HepG2 (cell line): ENCODE measurements around the gene LRRC27. TPM values are rescaled to one million over a fixed set of nuclear protein-coding genes. Genes with fewer than 3 reads are reported as not detected.

ENCODE experiments used
- ATAC-seq: fragments of 200-7000 bp; cut with Tn5 transposase; 3 replicates; pipeline ENCODE4 v1.9.1; 2020; ENCODE audit warnings: mild to moderate bottlenecking, moderate library complexity
- BruUV-seq: library from RNA; stranded (reverse); fragments of 400-500 nt; replicated peaks from 2 replicates; lab custom pipeline; 2021; lab: Mats Ljungman, UMichigan
- CTCF ChIA-PET: fragments of 300-600 bp; formaldehyde crosslinking; extraction: SDS; loops from one replicate; lab custom pipeline; 2021; ENCODE audit warnings: low total read pairs, inconsistent platforms, low intra/inter-chr PET ratio; lab: Yijun Ruan, JAX
- POLR2A ChIA-PET: fragments of 350-600 bp; sonication (Branson Sonifier 250); formaldehyde crosslinking; loops from one replicate; lab custom pipeline; 2020; ENCODE audit warnings: antibody characterized with exemption, inconsistent platforms; lab: Yijun Ruan, JAX
- DNase-seq: peaks from one replicate; pipeline ENCODE4 v3.0.0-alpha.2; 2015; ENCODE audit warnings: low spot score
- FAIRE-seq: peaks from 3 replicates; lab custom pipeline; 2011; peaks lifted over from hg19 to GRCh38; lab: Jason Lieb, UNC
- H2AFZ ChIP-seq: one replicate; pipeline ENCODE4 v1.6.1; 2011; ENCODE audit warnings: low read length, inconsistent platforms
- H3K27ac ChIP-seq: fragments of 300-600 bp; 3 replicates; pipeline ENCODE4 v1.8.0; 2011; ENCODE audit warnings: mixed run types, mild to moderate bottlenecking, mixed read lengths, low read length, inconsistent platforms; ENCODE audit not compliant: insufficient read depth; ENCODE audit errors: extremely low read length
- H3K27me3 ChIP-seq, 2 experiments: fragments of 200-600 bp in 1 of 2; 2 replicates in 1 of 2; 3 replicates in 1 of 2; pipeline versions ENCODE4 v1.6.0 to v1.8.0; 2011; ENCODE audit warnings: low read length in 2 of 2, mild to moderate bottlenecking in 2 of 2, moderate library complexity in 2 of 2, inconsistent platforms in 1 of 2; ENCODE audit not compliant: insufficient read depth in 2 of 2, control insufficient read depth in 1 of 2
- H3K36me3 ChIP-seq, 2 experiments: fragments of 200-600 bp in 1 of 2; replicated peaks in 1 of 2; 2 replicates in 1 of 2; 3 replicates in 1 of 2; pipeline versions ENCODE4 v1.5.1 to v1.8.0; 2011; ENCODE audit warnings: low read length in 2 of 2, inconsistent platforms in 1 of 2; ENCODE audit not compliant: insufficient read depth in 2 of 2, control insufficient read depth in 1 of 2
- H3K4me1 ChIP-seq: 2 replicates; pipeline ENCODE4 v1.5.1; 2012; ENCODE audit warnings: low read length, inconsistent platforms; ENCODE audit not compliant: insufficient read depth
- H3K4me2 ChIP-seq: 2 replicates; pipeline ENCODE4 v1.6.0; 2011; ENCODE audit warnings: low read depth, low read length, inconsistent platforms
- H3K4me3 ChIP-seq, 3 experiments: fragments of 200-600 bp in 1 of 3; sonication (generic), shearing (Covaris generic) in 1 of 3; replicated peaks in 1 of 3; 2 replicates each; pipeline ENCODE4 v1.5.1; 2011 to 2016; ENCODE audit warnings: low read length in 3 of 3, inconsistent platforms in 2 of 3, low read depth in 2 of 3, mild to moderate bottlenecking in 2 of 3, control low read depth in 1 of 3, mixed read lengths in 1 of 3; ENCODE audit not compliant: insufficient read depth in 1 of 3
- H3K79me2 ChIP-seq: one replicate; pipeline ENCODE4 v1.6.1; 2011; ENCODE audit warnings: low read length, inconsistent platforms; ENCODE audit not compliant: insufficient read depth
- H3K9ac ChIP-seq: 2 replicates; pipeline ENCODE4 v1.6.0; 2011; ENCODE audit warnings: mild to moderate bottlenecking, low read depth, low read length, inconsistent platforms; ENCODE audit not compliant: insufficient read depth
- H3K9me3 ChIP-seq: 2 replicates; pipeline ENCODE4 v1.5.1; 2012; ENCODE audit warnings: mild to moderate bottlenecking, low read length
- H4K20me1 ChIP-seq: 2 replicates; pipeline ENCODE4 v1.6.0; 2011; ENCODE audit warnings: inconsistent platforms, mild to moderate bottlenecking, low read length, moderate library complexity; ENCODE audit not compliant: insufficient read depth
- HNRNPH1 ChIP-seq: fragments of 200-400 bp; formaldehyde crosslinking; optimal IDR thresholded peaks from 2 replicates; pipeline ENCODE3; 2017; ENCODE audit warnings: mild to moderate bottlenecking, low read depth, low read length
- HOXA3 ChIP-seq: sonication (generic); formaldehyde crosslinking; IDR thresholded peaks from 2 replicates; pipeline ENCODE4 v1.5.0; 2020; ENCODE audit warnings: missing genetic modification reagents
- NFE2L1 ChIP-seq: sonication (generic); formaldehyde crosslinking; IDR thresholded peaks from 2 replicates; pipeline ENCODE4 v1.4.0; 2020; ENCODE audit warnings: missing genetic modification reagents, mild to moderate bottlenecking, borderline replicate concordance
- POLR2AphosphoS5 ChIP-seq: IDR thresholded peaks from 2 replicates; pipeline ENCODE4 v1.6.1; 2012; ENCODE audit warnings: low read depth, low read length
- REPIN1 ChIP-seq: sonication (generic); formaldehyde crosslinking; IDR thresholded peaks from 2 replicates; pipeline ENCODE4 v1.8.0; 2022; ENCODE audit warnings: missing genetic modification reagents, low read depth, mild to moderate bottlenecking, borderline replicate concordance
- SOX5 ChIP-seq: IDR thresholded peaks from 2 replicates; pipeline ENCODE4 v1.6.1; 2016; ENCODE audit warnings: borderline replicate concordance
- ZBTB21 ChIP-seq: sonication (generic); formaldehyde crosslinking; IDR thresholded peaks from 2 replicates; pipeline ENCODE4 v1.4.0; 2020; ENCODE audit warnings: missing genetic modification reagents
- ZNF256 ChIP-seq: sonication (generic); formaldehyde crosslinking; conservative IDR thresholded peaks from 2 replicates; pipeline ENCODE4 v1.4.0; 2020; ENCODE audit warnings: missing genetic modification reagents
- ZNF432 ChIP-seq: sonication (generic); formaldehyde crosslinking; IDR thresholded peaks from 2 replicates; pipeline ENCODE4 v1.5.0; 2020; ENCODE audit warnings: missing genetic modification reagents, mild to moderate bottlenecking, borderline replicate concordance
- ZNF496 ChIP-seq: sonication (generic); formaldehyde crosslinking; IDR thresholded peaks from 2 replicates; pipeline ENCODE4 v1.8.1; 2023; ENCODE audit warnings: mild to moderate bottlenecking, moderate library complexity, missing genetic modification reagents; ENCODE audit not compliant: insufficient replicate concordance
- ZNF773 ChIP-seq: sonication (generic); formaldehyde crosslinking; IDR thresholded peaks from 2 replicates; pipeline ENCODE4 v1.4.0; 2020; ENCODE audit warnings: missing genetic modification reagents, borderline replicate concordance
- WGBS: methylation state at CpG from one replicate; pipeline ENCODE4 v1.1.6; 2017; ENCODE audit warnings: low lambda C conversion rate; 5-methylcytosine and 5-hydroxymethylcytosine counted together
- in situ Hi-C: cut with HindIII; loops from 2 replicates; pipeline ENCODE4 v1.10.0; 2017; ENCODE audit warnings: low pct_unique_long_range_greater_than_20kb; ENCODE audit not compliant: extremely low pct_ligation_motif_present
- intact Hi-C: fragments of 100-400 bp; cut with micrococcal nuclease; formaldehyde crosslinking; loops from one replicate; pipeline ENCODE4 v1.10.0; 2022; ENCODE audit not compliant: unreplicated experiment
- polyA plus RNA-seq, 8 experiments: library from polyadenylated mRNA; depleted of rRNA in 3 of 8; stranded (reverse) in 7 of 8; unstranded in 1 of 8; fragments of >200 nt; fragmentation: Illumina TruSeq in 4 of 8; extraction: Trizol in 4 of 8; gene quantifications; 2 replicates each; pipeline versions ENCODE4 v1.2.1 to v1.2.3, GENCODE V29; 2011 to 2016; ENCODE audit warnings: low read depth in 4 of 8, missing spikeins in 1 of 8, mixed read lengths in 1 of 8; ENCODE audit not compliant: insufficient read depth in 1 of 8
- total RNA-seq, 5 experiments: library from RNA; depleted of rRNA; stranded (reverse); fragments of >200 nt; fragmentation: Illumina TruSeq; extraction: Trizol; gene quantifications; 2 replicates each; pipeline ENCODE4 v1.2.3, GENCODE V29; 2016; ENCODE audit warnings: low read depth in 1 of 5
- TF ChIP-seq, protein P1 (sequence below): sonication (generic); formaldehyde crosslinking; conservative IDR thresholded peaks from 2 replicates; pipeline ENCODE4 v1.4.0; 2020; ENCODE audit warnings: missing genetic modification reagents
- TF ChIP-seq, protein P2 (sequence below): sonication (generic); formaldehyde crosslinking; IDR thresholded peaks from 2 replicates; pipeline ENCODE4 v1.5.0; 2020; ENCODE audit warnings: missing genetic modification reagents
- TF ChIP-seq, protein P3 (sequence below): sonication (generic); formaldehyde crosslinking; IDR thresholded peaks from 2 replicates; pipeline ENCODE4 v1.5.1; 2020; ENCODE audit warnings: missing genetic modification reagents, mild to moderate bottlenecking, borderline replicate concordance
- TF ChIP-seq, protein P4 (sequence below): sonication (generic); formaldehyde crosslinking; IDR thresholded peaks from 2 replicates; pipeline ENCODE4 v1.4.0; 2020; ENCODE audit warnings: mild to moderate bottlenecking, missing genetic modification reagents

Gene LRRC27
- total and polyA plus RNA-seq, 2 of the 13 experiments (the other 11 are each of a cell fraction or from before 2014, with no cell fraction given): 4.2 to 4.6 TPM

DNA sequence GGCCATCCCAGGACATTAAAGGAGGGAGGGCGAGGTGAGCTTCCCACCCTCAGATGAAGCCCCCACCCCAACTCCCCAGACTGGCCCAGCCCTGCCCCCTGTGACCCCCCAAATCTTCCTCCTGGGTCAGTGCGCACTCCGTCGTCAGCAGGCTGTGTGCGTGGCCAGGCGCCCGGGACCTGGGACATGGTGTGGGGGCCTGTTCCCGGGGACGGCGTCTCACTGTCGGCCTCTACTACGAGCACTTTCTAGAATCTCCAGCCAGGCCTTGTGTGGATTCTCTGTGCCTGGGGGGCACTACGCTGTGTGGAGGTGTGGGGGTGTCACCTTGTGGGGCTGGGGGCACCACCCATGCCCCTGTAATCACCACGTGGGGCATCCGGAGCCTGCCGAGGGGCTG, 74.8 kb downstream of the LRRC27 start (continued):
- TF ChIP-seq, protein P1, sequence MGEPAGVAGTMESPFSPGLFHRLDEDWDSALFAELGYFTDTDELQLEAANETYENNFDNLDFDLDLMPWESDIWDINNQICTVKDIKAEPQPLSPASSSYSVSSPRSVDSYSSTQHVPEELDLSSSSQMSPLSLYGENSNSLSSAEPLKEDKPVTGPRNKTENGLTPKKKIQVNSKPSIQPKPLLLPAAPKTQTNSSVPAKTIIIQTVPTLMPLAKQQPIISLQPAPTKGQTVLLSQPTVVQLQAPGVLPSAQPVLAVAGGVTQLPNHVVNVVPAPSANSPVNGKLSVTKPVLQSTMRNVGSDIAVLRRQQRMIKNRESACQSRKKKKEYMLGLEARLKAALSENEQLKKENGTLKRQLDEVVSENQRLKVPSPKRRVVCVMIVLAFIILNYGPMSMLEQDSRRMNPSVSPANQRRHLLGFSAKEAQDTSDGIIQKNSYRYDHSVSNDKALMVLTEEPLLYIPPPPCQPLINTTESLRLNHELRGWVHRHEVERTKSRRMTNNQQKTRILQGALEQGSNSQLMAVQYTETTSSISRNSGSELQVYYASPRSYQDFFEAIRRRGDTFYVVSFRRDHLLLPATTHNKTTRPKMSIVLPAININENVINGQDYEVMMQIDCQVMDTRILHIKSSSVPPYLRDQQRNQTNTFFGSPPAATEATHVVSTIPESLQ: no peak
- TF ChIP-seq SOX5 (CRISPR knock-in tag) (no peak), ZNF256 (CRISPR knock-in tag) (no peak), REPIN1 (CRISPR knock-in tag) (no peak)
- TF ChIP-seq, protein P2, sequence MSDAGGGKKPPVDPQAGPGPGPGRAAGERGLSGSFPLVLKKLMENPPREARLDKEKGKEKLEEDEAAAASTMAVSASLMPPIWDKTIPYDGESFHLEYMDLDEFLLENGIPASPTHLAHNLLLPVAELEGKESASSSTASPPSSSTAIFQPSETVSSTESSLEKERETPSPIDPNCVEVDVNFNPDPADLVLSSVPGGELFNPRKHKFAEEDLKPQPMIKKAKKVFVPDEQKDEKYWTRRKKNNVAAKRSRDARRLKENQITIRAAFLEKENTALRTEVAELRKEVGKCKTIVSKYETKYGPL (CRISPR knock-in tag): no peak

DNA sequence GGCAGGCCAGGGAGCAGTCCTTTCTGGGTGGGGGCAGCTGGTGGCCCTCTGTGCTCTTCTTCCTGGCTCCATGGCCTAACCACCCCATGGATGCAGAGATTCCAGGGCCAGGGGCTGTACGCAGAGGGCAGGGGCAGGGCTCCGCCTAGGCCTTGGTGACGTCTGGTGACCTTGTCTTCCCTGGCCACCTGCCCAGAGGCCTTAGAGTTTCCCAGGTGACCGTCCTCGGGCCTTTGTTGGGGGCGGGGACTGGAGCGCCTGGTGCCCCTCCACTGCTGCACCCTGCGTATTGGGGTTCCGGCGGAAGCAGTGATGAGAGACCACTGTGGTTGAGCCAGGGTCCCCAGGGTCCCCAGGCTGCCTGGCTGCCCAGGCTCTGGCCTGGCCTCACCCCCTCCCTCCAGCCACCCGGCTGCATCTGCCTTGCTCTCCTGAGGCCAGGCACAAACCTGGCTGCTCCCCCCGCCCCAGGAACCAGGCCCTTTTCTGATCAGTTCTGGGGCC, 75.3 kb downstream of the LRRC27 start:
- Histone ChIP-seq H3K9me3 (no peaks in the 10 kb centered on the region), H2AFZ (no peak overlapping the region), H3K27ac (peak overlapping the region; percentile 38), H3K4me1 (peaks cover 38% of the 10 kb centered on the region), H3K4me2 (peak overlapping the region; percentile 36; the same call in 1 of the 2 replicates), H3K9ac (0 out of 2 replicates have a peak overlapping the region, but pooled peaks have one; percentile 21), H3K79me2 (no peaks in the 10 kb centered on the region), H3K27me3 (no peaks in the 10 kb centered on the region; a peak in 1 of 5 replicates), H3K36me3 (no peaks in the 10 kb centered on the region), H4K20me1 (no peaks in the 10 kb centered on the region), H3K4me3 (no peak overlapping the region)
- no TSS peak for BruUV-seq
- WGBS: no CpG with 5 or more reads among the region's 12 CpGs
- intact Hi-C loops: no loop called here
- in situ Hi-C loops: no loop called here
- DNase-seq (peak; percentile 58), ATAC-seq (peak; percentile 59), FAIRE-seq (no peak)
- ChIA-PET POLR2A (no interaction called here), CTCF (no interaction called here)
- no peak for TF ChIP-seq ZNF432
- no peak for TF ChIP-seq POLR2AphosphoS5
- TF ChIP-seq, protein P3, sequence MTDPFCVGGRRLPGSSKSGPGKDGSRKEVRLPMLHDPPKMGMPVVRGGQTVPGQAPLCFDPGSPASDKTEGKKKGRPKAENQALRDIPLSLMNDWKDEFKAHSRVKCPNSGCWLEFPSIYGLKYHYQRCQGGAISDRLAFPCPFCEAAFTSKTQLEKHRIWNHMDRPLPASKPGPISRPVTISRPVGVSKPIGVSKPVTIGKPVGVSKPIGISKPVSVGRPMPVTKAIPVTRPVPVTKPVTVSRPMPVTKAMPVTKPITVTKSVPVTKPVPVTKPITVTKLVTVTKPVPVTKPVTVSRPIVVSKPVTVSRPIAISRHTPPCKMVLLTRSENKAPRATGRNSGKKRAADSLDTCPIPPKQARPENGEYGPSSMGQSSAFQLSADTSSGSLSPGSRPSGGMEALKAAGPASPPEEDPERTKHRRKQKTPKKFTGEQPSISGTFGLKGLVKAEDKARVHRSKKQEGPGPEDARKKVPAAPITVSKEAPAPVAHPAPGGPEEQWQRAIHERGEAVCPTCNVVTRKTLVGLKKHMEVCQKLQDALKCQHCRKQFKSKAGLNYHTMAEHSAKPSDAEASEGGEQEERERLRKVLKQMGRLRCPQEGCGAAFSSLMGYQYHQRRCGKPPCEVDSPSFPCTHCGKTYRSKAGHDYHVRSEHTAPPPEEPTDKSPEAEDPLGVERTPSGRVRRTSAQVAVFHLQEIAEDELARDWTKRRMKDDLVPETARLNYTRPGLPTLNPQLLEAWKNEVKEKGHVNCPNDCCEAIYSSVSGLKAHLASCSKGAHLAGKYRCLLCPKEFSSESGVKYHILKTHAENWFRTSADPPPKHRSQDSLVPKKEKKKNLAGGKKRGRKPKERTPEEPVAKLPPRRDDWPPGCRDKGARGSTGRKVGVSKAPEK (CRISPR knock-in tag): no peak
- no peak for TF ChIP-seq ZBTB21 (CRISPR knock-in tag)
- TF ChIP-seq, protein P4, sequence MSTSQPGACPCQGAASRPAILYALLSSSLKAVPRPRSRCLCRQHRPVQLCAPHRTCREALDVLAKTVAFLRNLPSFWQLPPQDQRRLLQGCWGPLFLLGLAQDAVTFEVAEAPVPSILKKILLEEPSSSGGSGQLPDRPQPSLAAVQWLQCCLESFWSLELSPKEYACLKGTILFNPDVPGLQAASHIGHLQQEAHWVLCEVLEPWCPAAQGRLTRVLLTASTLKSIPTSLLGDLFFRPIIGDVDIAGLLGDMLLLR: no peak
- TF ChIP-seq HOXA3: peak; percentile 53
- TF ChIP-seq NFE2L1 (CRISPR knock-in tag): no peak
- no peak for TF ChIP-seq HNRNPH1
- TF ChIP-seq ZNF496 (CRISPR knock-in tag): no peak
- TF ChIP-seq ZNF773 (CRISPR knock-in tag): no peak
